ENCODE results near the gene TRPV4. TPM values are rescaled to one million over a fixed set of nuclear protein-coding genes. Genes with fewer than 3 reads are reported as not detected.

Gene TRPV4
- total and polyA plus RNA-seq, 2 experiments from 2014 or later = 0.66 to 1.1 TPM

- TF ChIP-seq CTCF (conservative IDR thresholded peaks at IDR 0.05; ENCODE audit: low read depth in 2 of 2) = no peak
- TF ChIP-seq CREB1 (CRISPR knock-in tag; IDR thresholded peaks at IDR 0.05; ENCODE audit: low read depth) = no peak
- TF ChIP-seq NANOG (IDR thresholded peaks at IDR 0.05; ENCODE audit: borderline replicate concordance) = no peak
- no peak for TF ChIP-seq REST (IDR thresholded peaks at IDR 0.05; ENCODE audit: unreplicated experiment)
- no peak for TF ChIP-seq EZH2 (IDR thresholded peaks at IDR 0.05; ENCODE audit: low read depth, unreplicated experiment)
- TF ChIP-seq ETS1 (IDR thresholded peaks at IDR 0.05) = no peak
Observed at GRCh38 chr12:109741286-109741969, 91.8 kb downstream of the TRPV4 start (continued).

- no peak overlapping the region for H2AFZ ChIP-seq
- TF ChIP-seq REST (IDR thresholded peaks at IDR 0.05; ENCODE audit: unreplicated experiment) (no peak), ETS1 (IDR thresholded peaks at IDR 0.05) (no peak), STAT1 (IDR thresholded peaks at IDR 0.05; ENCODE audit: unreplicated experiment) (no peak), EZH2 (IDR thresholded peaks at IDR 0.05; ENCODE audit: low read depth, unreplicated experiment) (no peak)
- no peaks in the 10 kb centered on the region for H3F3A ChIP-seq (replicated peaks; ENCODE audit: low read depth)
- no peak overlapping the region for H3K4me3 ChIP-seq
- DNase-seq (ENCODE audit: low spot score) (no peak), ATAC-seq (no peak)
- no peaks in the 10 kb centered on the region for H3K36me3 ChIP-seq (ENCODE audit: insufficient read depth)
- H3K36me3 Mint-ChIP-seq (ENCODE audit: low read depth) = no peaks in the 10 kb centered on the region
- H3K4me2 ChIP-seq = no peak overlapping the region
- H3K4me3 Mint-ChIP-seq = no peak overlapping the region
- peaks cover 23% of the 10 kb centered on the region for H3K27me3 Mint-ChIP-seq (ENCODE audit: insufficient read depth, low read depth, poor library complexity)
- no peak overlapping the region for H3K27ac ChIP-seq (ENCODE audit: low read depth)
- no peaks in the 10 kb centered on the region; the same call in 2 of the 3 replicates for H3K9me3 Mint-ChIP-seq
- H3K27ac Mint-ChIP-seq = no peak overlapping the region
- H3K9me2 ChIP-seq (ENCODE audit: insufficient read depth) = no peaks in the 10 kb centered on the region
- H3K27me3 ChIP-seq (ENCODE audit: insufficient read depth) = no peaks in the 10 kb centered on the region
- no peaks in the 10 kb centered on the region for H3K79me2 ChIP-seq (replicated peaks; ENCODE audit: insufficient read depth)
- no peaks in the 10 kb centered on the region; the same call in 1 of the 2 replicates for H4K20me1 ChIP-seq (replicated peaks; ENCODE audit: insufficient read depth)
- peaks cover 13% of the 10 kb centered on the region for H3K4me1 ChIP-seq (ENCODE audit: insufficient read depth)
- H3K4me1 Mint-ChIP-seq = peaks cover 32% of the 10 kb centered on the region
Observed at GRCh38 chr12:109740694-109741245, 92.4 kb downstream of the TRPV4 start.

Data from GM23338 (cell line).